ENCODE measurements around the gene BLOC1S3.

The BLOC1S3 gene

DNA sequence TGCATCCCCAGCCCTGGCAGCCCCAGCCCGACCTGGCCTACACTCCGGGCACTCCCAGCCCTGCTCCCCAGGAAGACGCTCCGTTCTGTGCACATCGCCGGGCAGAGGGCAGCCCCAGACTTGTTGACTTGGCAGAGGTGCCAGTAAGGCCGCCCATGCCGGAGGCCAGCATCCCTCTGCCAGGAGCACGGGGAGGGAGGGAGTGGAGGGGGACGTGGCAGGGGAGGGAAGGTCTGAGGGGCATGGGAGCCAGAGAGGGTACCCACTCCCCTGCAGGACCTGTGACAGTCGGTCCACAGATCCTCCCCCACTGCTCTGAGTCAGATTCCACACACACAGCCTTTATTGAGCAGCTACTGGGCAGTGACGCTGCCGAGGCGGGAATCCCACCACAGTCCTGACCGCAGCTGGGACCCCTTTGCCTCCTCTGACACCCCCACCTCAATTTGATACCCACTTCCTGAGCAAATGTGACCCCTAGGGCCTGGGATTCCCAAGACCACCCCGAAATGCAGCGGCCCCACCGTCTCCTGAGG lies 15.9 kb upstream of the BLOC1S3 start:
- DNase-seq, result no peak

DNA sequence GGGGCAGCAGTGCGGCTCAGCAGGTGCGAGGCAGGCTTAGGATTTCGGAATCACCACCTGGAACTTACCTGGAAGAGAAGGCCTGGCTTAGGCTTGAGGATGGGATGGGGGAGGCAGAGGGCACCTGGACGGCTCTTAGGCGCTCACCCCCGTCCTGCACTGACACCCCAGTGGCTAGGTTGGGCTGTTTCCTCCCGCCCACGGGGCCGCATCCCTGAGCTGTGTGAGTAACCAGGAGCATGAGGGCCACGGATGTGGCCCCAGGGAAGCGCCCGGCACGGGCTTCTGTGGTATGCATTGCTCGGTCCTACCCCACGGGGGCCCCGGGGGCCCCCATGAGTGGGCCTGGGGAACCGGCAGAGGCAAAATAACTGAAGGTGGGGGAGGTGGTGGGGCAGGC lies 15.4 kb upstream of the BLOC1S3 start:
- DNase-seq, result no peak

DNA sequence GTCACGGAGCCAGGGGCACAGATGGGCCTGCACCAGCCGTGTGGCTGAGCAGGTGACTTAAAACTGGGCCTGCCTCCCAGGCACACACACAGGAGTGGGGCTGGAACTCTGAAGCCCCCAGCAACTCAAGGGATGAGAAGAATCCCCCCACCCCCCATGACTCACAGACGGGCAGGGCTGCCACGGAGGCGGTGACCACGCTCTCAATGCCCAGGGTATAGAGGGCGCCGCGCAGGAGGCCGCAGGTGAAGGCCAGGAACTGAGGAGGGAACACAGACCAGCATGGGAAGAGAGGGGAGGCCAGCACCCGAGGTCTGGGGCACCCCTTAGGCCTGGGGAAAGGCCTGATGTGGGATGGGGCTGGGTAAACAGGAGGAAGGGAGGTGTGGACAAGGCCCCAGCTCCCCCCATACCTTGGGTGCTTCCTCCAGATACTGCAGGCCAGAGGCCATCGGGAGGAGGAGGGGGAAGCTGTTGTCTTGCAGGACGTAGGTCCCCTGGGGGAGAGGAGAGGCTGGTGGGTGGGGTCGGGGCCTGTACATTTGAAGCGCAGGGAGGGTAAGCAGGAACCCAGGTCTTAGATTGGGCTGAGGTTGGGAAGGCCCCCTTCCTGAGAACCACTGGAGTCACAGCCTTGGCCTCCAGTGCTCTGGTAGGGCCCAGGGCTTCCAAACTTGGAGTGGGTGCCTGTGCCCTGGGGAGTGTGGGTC lies 14.7 kb upstream of the BLOC1S3 start:
- DNase-seq, result no peak

DNA sequence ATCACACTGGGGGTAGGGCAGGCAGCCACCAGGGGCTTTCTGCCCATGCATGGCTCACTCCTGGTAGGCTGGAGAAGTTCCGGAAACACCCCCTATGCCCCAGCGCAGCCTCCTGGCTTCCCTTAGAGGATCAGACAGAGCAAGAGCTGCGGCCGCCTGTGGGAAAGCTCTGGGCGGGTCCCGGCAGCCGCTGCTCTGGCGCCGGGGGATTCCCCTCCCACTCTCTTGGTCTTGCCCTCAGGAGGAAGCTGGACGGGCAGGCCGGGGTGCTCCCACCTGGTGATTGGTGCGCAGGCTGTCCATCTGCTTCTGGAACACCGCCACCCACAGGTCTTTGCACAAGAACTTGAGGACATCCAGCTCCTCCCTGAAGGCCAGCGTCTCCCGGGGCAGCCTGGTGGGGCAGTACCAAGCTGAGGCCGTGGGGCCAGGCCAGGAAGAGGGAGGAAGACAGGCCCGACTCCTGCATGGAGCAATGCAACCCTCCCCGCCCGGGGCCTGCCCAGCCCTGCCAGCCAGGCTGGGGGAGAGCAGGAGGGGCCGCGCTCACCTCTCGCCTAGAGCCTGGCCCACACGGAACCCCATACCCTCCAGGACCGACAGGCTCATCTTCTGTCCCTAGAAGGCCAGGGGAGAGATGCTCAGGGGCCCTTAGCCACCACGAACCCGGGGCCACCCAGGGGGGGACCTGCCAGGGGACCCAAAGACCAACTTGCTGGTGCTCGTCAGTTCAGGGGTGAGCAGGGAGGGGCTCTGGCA lies 13.8 kb upstream of the BLOC1S3 start:
- DNase-seq, result peak in 1 of 2 experiments; percentile 70

DNA sequence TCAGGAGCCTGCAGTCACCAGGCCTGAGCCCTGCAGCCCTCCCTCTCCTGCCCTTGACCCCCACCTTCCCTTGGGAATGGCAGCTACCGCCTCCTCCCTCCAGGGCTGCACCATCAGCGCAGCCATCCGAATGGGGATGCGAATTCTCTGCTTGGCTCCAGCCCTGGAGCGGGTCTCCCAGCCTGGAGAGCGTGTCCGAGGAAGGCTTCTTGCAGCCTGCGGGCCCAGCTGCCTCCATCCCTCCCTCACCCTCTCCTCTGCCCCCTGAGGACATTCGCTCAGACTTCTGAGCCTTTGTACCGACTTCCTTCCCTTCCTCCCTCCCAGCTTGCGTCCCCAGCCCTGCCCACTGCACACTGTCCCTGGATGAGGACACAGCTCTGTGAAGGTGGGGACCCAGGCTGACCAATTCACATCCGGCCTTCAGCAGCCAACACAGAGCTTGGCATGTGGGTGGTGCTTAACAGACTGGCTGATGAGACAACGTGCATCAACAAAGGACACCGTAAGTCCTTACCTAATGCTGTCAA lies 11.8 kb upstream of the BLOC1S3 start:
- DNase-seq, result no peak

DNA sequence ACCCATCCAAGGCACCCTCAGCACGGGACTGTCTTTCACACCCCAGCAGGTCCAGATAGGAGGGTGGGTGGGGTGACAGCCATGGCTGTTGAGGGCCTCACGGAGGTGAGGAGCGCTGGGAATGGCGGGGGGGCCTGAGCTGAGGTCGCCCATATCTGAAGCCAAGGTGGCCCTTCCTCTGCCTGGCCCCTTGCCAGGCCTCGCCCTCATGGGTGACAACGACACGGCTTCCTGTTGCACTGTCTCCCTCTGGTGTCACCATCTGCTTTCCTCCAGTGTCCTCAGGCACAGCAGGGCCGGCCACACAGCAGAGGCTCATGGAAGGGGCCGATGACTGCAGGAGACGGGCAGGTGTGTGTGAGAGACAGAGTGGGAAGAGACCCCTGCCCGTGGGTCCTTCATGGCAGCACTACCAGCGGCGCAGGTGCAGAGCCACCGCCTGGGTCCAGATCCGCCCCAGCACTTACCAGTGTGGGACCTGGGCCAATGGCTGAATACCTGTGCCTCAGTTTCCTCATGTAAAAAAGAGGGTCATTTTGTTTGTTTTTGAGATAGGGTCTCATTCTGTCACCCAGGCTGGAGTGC lies 9.7 kb upstream of the BLOC1S3 start:
- DNase-seq, result no peak

DNA sequence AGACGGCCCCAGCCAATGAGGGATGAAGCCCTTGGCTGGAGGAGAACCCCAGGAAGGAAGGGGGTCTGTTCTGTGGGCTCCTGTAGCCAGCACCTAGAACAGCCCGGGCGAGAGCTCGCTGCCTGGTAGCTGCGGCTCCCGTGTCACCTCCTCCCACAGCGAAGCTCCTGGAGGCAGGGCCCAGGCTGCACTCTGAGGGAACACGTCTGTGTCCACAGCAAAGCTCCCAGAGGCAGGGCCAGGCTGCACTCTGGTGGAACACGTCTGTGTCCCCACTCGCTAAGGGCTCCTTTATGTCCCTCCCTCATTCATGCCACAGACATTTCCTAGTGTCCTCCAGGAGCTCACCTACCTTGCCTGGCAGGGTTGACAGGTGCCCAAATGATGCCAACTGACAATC lies 9.0 kb upstream of the BLOC1S3 start:
- no peak for DNase-seq

DNA sequence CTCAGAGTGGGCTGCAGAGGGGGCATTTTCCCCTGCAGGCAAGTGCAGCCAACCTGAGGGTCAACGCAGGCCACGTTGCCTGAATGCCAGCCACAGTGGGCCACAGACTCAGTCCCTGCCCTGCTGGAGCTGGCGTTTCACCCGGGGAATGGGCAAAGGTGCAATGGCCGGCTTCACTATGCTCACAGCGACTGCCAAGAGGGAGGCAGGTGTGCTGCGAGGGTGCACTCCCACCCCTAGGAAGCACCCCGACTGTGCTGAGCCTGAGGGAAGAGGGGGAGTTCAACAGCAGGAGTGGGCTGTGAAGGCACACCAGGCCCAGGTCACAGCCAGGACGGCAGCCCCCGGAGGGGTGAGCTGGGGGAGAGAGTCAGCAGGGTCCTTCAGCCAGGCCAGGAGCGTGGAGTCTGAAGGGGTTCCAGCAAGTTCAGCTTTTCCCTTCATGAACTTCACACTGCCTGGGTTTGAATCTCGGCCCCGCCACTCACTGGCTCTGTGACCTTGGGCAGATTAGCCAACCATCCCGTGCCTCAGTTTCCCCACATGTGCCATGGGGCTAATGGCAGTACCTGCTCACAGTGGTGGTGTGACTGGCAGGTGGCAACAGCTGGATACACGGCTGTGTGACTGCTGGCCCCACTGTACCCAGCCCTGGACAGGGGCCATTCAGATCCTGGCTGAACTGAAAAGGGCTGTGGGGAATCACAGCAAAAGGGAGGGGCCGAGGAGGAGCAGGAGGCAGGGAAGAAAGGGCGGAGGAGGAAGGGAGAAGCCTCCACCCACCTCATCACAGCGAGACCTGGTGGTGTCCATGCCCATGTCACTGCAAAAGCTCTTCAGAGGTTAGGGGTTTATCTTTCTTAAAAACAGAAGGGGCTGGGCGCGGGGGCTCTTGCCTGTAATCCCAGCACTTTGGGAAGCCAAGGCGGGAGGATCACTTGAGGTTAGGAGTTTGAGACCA lies 8.2 kb upstream of the BLOC1S3 start:
- no peak for DNase-seq

DNA sequence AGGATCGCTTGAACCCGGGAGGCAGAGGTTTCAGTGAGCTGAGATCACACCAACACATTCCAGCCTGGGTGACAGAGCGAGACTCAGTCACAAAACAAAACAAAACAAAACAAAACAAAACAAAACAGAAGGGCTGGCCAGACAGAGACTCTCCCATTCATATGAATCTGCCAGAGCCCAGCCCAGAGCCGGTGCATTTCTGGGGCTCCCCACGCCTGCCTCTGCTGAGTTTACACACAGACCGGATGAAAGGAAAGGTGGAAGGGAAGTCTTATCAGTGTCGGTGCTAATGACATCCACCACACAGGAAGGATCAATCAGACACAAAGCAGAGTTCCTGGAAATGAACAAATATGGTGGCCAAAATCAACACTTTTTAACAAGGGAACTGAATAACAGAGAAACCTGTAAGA lies 7.4 kb upstream of the BLOC1S3 start:
- no peak for DNase-seq

DNA sequence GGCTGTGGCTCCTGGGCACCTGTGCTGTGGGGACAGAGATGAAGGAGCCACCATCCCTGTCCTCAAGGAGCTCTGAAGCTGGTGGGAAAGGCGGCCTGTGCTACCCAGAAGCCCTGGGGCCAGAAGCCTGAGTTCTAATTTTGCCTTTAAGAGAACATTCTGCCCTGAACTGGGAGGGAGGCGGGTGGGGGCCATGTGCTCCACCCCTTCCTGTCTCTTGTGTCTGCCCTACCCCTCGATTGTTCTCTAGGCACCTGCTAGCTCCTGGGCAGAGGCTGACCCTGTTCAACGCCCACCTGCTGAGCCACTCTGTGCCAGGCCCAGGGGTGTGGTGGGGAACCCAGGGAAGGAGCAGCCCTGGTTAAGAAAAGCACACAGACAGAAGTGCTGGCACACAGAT lies 6.4 kb upstream of the BLOC1S3 start:
- no peak for DNase-seq

DNA sequence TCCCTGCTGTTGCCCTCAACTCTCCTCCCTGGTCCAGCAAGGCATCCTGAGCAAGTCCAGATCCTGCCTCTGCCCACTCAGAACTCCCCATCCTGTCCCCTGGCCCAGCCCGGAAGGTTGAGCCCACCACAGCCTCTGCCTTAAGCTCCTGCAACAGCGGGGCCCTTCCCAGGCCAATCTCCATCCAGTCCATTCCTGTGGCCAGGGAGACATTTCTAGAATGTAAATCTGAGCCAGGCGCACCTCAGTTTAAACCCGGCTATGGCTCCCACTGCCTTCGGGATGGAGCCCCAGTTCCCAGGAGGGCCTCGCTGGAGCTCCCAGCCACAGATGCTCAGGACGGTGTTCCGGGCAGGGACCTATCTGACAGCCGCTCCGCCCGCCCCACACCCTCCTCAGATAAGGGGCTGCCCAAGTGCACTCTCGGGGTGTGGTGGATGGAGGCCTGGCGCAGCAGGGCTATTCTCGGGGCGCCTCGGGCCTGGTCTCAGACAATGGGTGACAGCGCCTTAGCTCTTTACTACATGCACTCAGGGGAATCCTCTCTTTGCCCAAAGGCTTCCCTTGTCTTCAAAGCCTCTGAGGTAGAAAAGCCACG lies 5.9 kb upstream of the BLOC1S3 start:
- no peak for DNase-seq

DNA sequence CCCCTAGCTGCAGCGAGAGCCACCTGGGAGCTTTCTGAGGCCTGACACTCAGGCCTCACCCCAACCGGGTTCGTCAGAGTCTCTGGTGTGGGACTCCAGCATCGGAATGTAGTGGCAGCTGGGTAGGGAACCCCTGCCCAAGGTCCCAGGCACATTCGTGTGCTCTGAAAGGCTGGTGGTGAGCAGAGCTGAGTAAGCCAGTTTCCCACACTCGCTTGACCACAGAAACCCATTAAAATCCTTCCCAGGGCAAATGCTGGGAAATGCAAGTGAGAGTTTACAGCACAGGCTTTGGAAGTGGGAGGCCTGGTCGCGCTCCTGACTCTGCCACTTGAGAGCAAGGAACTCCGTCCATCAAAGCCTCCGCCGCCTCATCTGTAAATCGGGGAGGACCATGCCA lies 4.8 kb upstream of the BLOC1S3 start:
- DNase-seq, result no peak

DNA sequence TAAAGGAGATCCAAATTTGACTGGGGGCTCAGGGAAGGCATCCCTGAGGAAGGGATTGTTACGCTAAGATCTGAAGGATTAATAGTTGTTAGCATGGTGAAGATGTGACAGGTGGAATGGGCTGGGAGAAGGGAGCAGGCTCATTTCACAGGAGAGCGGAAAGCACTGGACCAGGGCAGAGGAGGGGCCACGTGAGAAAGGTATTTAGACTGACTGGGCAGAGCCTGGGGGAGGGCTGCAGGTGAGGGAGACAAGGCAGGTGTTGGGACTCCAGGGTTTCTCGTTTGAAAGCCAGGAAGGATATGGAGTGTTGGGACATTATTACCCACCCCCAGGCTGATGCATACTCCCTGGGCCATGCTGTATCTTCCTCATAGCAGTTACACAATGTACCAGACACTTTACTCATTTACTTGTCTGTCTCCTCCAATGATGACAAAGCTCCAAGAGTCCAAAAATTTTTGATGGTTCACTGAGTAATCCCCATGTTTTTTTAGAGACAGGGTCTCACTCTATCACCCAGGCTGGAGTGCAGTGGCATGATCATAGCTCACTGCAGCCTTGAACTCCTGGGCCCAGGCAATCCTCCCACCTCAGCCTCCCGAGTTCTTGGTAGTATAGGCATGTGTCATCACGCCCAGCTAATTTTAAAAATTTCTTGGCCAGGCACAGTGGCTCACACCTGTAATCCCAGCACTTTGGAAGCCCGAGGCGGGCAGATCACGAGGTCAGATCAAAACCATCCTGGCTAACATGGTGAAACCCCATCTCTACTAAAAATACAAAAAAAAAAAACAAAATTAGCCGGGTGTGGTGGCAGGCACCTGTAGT lies 2.9 kb upstream of the BLOC1S3 start:
- no peak for DNase-seq

DNA sequence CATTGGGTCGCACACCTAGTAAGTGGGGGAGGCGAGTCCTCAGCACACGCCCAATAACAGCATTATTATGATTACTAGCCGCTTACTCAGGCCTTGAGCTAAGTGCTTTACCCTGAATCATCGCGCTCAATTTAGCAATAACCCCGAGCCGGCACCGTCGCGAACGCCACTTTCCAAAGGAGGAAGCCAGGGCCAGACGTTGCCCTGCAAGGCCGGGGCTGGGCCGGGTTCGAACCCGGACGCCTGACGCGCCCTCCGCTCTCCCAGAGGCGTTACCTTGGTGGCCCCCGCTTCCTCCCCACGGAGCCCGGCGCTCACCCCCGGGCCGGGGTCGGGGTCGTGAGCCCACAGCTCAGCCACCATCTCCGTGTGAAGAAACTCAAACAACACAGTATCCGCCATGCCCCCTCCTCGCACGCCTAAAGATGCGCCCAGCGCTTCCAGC lies 745 bp upstream of the BLOC1S3 start, which contains the start of gene TRAPPC6A:
Gene TRAPPC6A (minus strand): TSS at position 421 of the 445 bp plus-strand sequence. CDS start 19 bp downstream, at position 402.
- no peak for DNase-seq

DNA sequence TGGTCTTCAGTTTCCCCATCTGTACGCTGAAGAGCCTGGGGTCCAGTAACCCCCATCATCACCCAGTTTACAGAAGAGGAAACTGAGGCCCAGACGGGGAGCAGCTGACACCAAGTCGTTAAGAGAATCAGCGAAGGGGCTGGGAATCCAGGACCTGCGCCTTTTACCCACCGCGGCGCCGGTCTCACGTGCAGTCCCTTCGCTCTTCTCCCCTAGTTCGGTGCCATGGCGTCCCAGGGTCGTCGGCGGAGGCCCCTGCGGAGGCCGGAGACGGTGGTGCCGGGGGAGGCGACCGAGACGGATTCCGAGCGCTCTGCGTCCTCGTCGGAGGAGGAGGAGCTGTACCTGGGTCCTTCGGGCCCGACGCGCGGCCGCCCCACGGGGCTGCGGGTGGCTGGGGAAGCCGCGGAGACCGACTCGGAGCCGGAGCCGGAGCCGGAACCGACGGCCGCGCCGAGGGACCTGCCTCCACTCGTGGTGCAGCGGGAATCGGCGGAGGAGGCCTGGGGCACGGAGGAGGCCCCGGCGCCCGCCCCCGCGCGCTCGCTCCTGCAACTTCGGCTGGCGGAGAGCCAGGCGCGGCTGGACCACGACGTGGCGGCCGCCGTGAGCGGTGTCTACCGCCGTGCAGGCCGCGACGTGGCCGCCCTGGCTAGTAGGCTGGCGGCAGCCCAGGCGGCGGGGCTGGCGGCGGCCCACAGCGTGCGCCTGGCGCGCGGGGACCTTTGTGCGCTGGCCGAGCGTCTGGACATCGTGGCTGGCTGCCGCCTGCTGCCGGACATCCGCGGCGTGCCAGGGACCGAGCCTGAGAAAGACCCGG lies 698 bp downstream of the BLOC1S3 start:
- peak in 1 of 2 experiments; percentile 63 for DNase-seq

DNA sequence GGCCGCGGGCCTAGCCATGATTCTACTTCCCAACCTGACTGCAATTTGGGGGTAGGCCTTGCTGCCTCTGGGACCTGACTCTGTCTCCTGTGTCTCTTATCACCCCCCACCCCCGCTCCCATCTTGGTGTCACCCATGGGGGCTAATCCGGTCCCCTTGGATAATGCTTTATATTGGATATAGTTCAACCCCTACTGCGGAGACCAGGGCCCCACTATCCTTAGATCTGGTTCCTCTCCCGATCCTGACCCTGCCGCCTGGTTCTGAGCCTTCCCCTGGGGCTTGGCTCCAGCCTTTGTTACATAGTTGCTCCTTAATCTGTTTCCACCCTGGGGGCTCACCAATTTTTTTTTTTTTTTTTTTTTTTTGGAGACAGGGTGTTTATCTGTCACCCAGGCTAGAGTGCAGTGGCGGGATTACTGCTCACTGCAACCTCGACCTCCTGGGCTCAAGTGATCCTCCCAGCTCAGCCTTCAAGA lies 1.3 kb downstream of the BLOC1S3 start:
- DNase-seq, result no peak

DNA sequence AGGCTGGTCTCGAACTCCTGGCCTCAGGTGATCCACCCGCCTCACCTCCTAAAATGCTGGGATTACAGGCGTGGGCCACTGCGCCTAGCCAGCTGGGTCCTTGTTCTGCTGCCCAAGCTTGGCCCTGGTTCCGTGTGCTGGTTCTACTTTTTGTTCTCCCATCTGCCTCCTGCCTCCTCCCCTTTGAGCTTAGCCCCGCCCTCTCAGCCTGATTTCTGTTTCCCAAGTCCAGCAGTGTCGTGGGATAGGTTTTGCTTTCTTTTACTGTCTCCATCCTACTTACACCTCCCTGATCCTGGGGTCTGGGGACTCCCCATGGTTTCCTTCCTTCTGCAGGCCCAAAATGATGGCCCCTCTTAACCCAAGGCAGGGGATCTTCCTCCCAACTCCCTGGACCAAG lies 2.4 kb downstream of the BLOC1S3 start:
- no peak for DNase-seq

DNA sequence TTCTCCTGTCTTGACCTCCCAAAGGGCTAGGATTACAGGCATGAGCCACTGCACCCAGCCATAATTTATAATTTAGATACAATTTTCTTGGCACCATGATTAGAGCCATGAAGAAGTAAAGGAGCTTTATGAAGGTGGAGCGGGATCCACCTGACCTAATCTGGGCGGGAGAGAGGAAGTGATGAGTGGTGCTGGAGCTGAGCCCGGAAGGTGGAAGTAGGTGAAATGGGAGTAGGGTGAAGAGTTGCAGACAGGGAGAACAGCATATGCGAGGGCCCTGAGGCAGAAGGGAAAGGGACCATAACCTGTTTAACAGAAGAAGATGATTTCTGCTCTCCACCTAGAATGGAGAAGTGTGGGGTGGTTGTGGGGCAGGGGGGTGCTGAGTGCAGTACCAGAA lies 4.2 kb downstream of the BLOC1S3 start:
- no peak for DNase-seq

DNA sequence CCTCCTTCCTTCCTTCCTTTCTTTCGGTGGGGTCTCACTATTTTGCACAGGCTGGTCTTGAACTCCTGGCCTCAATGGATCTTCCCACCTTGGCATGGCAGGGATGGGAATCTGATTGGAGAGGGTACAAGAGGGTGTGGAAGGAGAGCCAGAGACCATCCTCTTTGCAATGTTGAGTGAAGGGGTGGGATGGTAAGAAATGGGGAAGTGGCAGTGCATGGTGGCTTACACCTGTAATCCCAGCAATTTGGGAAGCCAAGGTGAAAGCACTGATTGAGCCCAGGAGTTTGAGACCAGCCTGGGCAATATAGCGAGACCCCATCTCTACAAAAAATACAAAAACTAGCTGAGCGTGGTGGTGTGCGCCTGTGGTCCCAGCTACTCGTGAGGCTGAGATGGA lies 5.5 kb downstream of the BLOC1S3 start:
- no peak for DNase-seq

Data from NCI-H526 (cell line).